Testis (tissue), 3 donors: ENCODE measurements around the gene HRH1. TPM values are rescaled to one million over a fixed set of nuclear protein-coding genes. Genes with fewer than 3 reads are reported as not detected.
"Not testable (repeated sequence)": the region's sequence is repeated elsewhere in the genome, so short reads cannot be mapped to it uniquely, and the experiment has no call there.

ENCODE experiments used
- DNase-seq: peaks from one replicate; pipeline ENCODE4 v3.0.0-alpha.2; 2019
- H3K27ac ChIP-seq, 2 donors: fragments of 200-600 bp; sonication (generic); one replicate each; pipeline ENCODE4 v1.5.1; 2019
- H3K27me3 ChIP-seq: fragments of 200-600 bp; sonication (generic); one replicate; pipeline ENCODE4 v1.5.1; 2019
- H3K36me3 ChIP-seq: fragments of 200-600 bp; sonication (generic); one replicate; pipeline ENCODE4 v1.5.1; 2017; ENCODE audit warnings: low read depth; ENCODE audit errors: missing control alignments
- H3K4me1 ChIP-seq: fragments of 200-600 bp; sonication (generic); one replicate; pipeline ENCODE4 v1.5.1; 2019
- H3K4me3 ChIP-seq, 2 donors: fragments of 200-600 bp; sonication (generic); one replicate each; pipeline ENCODE4 v1.5.1; 2017 to 2019
- H3K9me3 ChIP-seq: fragments of 200-600 bp; sonication (generic); one replicate; pipeline ENCODE4 v1.5.1; 2017
- CTCF ChIP-seq, 3 experiments: fragments of 450-650 bp in 2 of 3; fragments of 200-600 bp in 1 of 3; sonication (generic) in 1 of 3; IDR thresholded peaks; one replicate each; pipeline ENCODE4 v1.5.1; 2016 to 2019; ENCODE audit warnings: antibody characterized with exemption in 3 of 3, mild to moderate bottlenecking in 2 of 3, moderate library complexity in 1 of 3
- POLR2A ChIP-seq: fragments of 450-650 bp; IDR thresholded peaks from one replicate; pipeline ENCODE4 v1.6.1; 2017; ENCODE audit warnings: antibody characterized with exemption, mild to moderate bottlenecking, moderate library complexity
- WGBS, 2 donors: methylation state at CpG; one replicate each; pipeline ENCODE4 v1.1.5; 2018; 5-methylcytosine and 5-hydroxymethylcytosine counted together
- intact Hi-C: fragments of 100-400 bp; cut with DNase I; formaldehyde crosslinking; loops from one replicate; pipeline ENCODE4 v1.15.1; 2023; ENCODE audit warnings: low total_unique reads
- polyA plus RNA-seq: library from polyadenylated mRNA; stranded (reverse); fragments of 350-450 nt; fragmentation: Illumina TruSeq; extraction: RNeasy Lipid Tissue Mini Kit (QIAGEN cat#74804); gene quantifications from one replicate; pipeline ENCODE4 v1.2.3, GENCODE V29; 2014; ENCODE audit warnings: low read depth, low replicate concordance; ENCODE audit not compliant: insufficient read depth
- total RNA-seq, 2 donors: library from RNA; depleted of rRNA; stranded (reverse); fragments of >200 nt; gene quantifications; one replicate each; pipeline ENCODE4 v1.2.3, GENCODE V29; 2016

Gene HRH1
- total and polyA plus RNA-seq, 3 donors from 2014 or later: 1.6 to 3.2 (median 2.5) TPM

DNA sequence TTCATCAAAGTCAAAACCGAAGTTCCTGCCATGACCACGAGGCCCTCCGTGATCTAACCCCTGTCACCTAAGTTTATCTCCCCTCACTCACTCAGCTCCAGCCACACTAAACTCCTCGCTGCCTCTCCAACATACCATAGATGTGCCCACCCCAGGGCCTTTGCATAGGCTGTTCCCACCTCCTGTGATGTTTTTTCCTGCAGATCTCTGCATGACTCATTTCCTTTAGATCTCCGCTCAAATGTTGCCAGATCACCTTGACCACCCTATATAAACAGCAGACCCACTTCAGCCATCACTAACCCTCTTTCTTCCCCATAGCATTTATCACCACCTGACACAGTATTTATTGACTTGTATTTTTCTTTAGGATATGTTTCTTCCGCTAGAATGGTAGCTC, 58.5 kb downstream of the HRH1 start:
- no peak for DNase-seq
- intact Hi-C loops: no loop called here
- Histone ChIP-seq H3K27me3 (no peaks in the 10 kb centered on the region), H3K4me1 (no peaks in the 10 kb centered on the region), H3K9me3 (no peaks in the 10 kb centered on the region), H3K36me3 (no peaks in the 10 kb centered on the region), H3K4me3 (no peak overlapping the region), H3K27ac (no peak overlapping the region)
- TF ChIP-seq CTCF (IDR thresholded peaks at IDR 0.05): no peak
- no peak for TF ChIP-seq POLR2A
- WGBS, 2 donors: 95 to 97% methylated on average over 6 of the region's 6 CpGs

DNA sequence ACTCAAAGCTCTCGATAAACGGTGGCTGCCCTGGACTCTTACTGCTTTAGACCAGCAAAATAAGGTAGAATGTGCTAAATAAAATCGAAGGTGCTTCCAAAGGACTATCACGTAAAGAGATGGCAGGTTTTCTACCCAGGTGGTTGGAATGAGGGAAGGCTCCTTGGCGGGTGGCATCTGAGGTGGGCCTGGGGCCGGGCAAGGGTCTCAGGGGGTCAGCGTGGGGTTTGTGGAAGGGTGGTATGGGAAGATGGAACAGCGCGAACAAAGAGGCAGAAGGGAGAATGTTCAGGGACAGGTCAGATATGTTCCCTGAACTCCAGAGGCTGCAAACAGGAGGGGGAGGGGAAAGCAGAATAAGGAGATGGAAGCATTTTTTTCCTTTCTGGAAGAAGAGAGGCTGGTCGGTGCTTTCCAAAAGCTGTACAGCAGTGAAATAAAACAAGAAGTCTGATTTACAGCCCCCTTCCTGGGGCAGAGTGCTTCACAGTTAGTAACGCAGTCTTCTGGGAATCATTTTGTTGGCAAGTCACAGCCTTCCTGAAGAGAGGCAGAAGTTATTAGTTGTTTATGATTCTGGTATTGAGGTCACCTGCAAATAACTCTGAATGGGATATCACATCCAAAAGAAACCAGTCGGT, 59.6 kb downstream of the HRH1 start:
- H3K4me3 ChIP-seq: no peak overlapping the region
- WGBS, 2 donors: 81 to 84% methylated on average over 12 of the region's 12 CpGs
- no peaks in the 10 kb centered on the region for H3K36me3 ChIP-seq
- no peak overlapping the region for H3K27ac ChIP-seq
- H3K4me1 ChIP-seq: no peaks in the 10 kb centered on the region
- H3K27me3 ChIP-seq: no peaks in the 10 kb centered on the region
- H3K9me3 ChIP-seq: no peaks in the 10 kb centered on the region
- intact Hi-C loops: no loop called here
- TF ChIP-seq POLR2A (no peak), CTCF (IDR thresholded peaks at IDR 0.05) (no peak)
- no peak for DNase-seq

DNA sequence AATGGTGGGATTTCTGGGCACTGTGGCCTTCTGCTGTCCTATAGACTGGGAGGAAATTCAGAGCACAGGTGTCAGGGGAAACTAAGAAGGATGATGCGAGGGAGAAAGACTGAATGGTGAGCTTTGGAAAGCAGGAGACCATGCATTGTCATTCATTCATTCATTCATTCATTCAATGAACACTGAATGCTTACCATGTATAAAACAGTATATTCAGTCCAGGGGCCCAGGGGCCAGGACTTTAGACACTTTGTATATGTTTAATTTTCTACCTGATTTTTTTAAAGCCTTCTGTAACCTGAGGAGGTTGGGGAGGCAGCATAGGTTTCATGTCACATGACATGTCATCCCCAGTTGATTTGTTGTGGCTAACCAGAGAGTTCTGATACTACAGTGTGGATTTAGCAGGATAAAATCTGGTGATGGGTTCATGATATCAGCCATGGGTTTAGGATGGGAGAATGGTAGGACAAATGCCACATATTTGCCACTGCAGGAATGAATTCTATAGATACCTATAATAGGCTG, 60.2 kb downstream of the HRH1 start:
- Histone ChIP-seq H3K9me3 (no peaks in the 10 kb centered on the region), H3K4me1 (no peaks in the 10 kb centered on the region), H3K36me3 (no peaks in the 10 kb centered on the region), H3K4me3 (no peak overlapping the region), H3K27ac (no peak overlapping the region), H3K27me3 (no peaks in the 10 kb centered on the region)
- no peak for DNase-seq
- no peak for TF ChIP-seq CTCF (IDR thresholded peaks at IDR 0.05)
- TF ChIP-seq POLR2A: no peak
- intact Hi-C loops: no loop called here
- 89 to 100% methylated on average over 1 of the region's 1 CpG for WGBS, 2 donors

DNA sequence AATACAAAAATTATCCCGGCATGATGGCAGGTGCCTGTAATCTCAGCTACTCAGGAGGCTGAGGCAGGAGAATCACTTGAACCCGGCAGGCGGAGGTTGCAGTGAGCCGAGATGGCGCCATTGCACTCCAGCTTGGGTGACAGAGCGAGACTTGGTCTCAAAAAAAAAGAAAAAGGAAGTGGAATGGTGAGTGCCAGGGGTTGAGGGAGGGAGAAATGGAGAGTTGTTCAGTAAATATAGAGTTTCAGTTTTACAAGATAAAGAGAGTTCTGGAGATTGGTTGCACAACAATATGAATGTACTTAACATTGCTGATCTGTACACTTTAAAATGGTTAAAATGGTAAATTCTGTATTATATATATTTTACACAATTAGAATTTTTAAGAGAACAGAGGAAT, 63.1 kb downstream of the HRH1 start:
- H3K36me3 ChIP-seq, H3K27me3 ChIP-seq, H3K9me3 ChIP-seq, H3K4me1 ChIP-seq, H3K4me3 ChIP-seq, DNase-seq, H3K27ac ChIP-seq, intact Hi-C loops: not testable (repeated sequence)
- WGBS, 2 donors: 82 to 89% methylated on average over 6 of the region's 6 CpGs

DNA sequence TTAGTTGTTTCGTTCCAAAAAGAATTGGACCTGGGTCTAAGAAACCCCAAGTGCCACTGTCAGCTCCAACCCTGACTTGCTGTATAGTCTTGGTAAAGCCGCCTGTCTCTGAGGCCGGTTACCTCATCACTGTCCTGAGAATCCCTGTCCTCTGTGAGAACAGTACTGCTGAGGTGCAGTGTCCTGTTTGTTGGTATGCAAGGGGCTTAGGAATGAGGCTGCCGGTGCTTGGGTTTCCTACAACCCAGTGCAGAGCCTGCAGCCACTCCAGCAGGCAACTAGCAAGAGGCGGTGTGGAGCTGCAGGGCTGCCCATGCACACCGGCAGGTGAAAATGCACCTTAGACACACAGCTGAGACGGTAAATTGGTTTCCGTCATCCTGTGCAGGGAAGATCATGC, 65.9 kb downstream of the HRH1 start:
- no peak overlapping the region for H3K4me3 ChIP-seq
- TF ChIP-seq CTCF (IDR thresholded peaks at IDR 0.05) (no peak), POLR2A (no peak)
- H3K9me3 ChIP-seq: no peaks in the 10 kb centered on the region
- H3K36me3 ChIP-seq: no peaks in the 10 kb centered on the region
- no peak for DNase-seq
- WGBS, 2 donors: 85 to 90% methylated on average over 8 of the region's 8 CpGs
- intact Hi-C loops: no loop called here
- no peaks in the 10 kb centered on the region for H3K27me3 ChIP-seq
- no peaks in the 10 kb centered on the region for H3K4me1 ChIP-seq
- no peak overlapping the region for H3K27ac ChIP-seq
